ENCODE results near the gene EIF2B1.
A peak's percentile ranks its signal among the peaks of the same experiment; 100 is the strongest.

Gene EIF2B1

DNA sequence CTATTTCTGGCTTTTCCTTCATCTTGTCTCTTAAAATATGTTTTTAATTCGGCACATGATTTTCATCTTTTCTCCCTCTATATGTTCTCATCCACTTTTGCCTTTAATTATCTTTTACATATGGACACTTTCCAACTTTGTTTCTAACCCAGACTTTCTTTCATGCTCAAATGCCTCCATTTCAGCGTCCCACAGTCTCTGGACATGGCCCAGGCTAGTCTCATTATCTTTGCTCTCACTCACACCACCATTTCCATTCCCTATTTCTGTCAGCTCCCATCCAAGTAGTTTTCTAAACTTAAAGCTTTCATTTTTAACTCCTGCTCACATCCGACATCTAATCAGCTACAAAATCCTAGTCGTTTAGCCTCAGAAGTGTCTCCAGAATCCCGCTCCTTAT, 14.9 kb upstream of the EIF2B1 start:
- DNase-seq (ENCODE audit: low spot score) (no peak), ATAC-seq (ENCODE audit: low read depth) (no peak)
- Histone ChIP-seq H3K27ac (ENCODE audit: poor library complexity, severe bottlenecking) (no peak overlapping the region), H3K4me1 (ENCODE audit: insufficient read depth, poor library complexity, severe bottlenecking) (no peaks in the 10 kb centered on the region), H3K9me3 (ENCODE audit: severe bottlenecking) (no peaks in the 10 kb centered on the region), H3K27me3 (ENCODE audit: insufficient read depth, poor library complexity, severe bottlenecking) (no peaks in the 10 kb centered on the region), H3K4me3 (ENCODE audit: severe bottlenecking) (no peak overlapping the region), H3K36me3 (ENCODE audit: low read depth) (peaks cover 95% of the 10 kb centered on the region)
- TF ChIP-seq, protein P1, sequence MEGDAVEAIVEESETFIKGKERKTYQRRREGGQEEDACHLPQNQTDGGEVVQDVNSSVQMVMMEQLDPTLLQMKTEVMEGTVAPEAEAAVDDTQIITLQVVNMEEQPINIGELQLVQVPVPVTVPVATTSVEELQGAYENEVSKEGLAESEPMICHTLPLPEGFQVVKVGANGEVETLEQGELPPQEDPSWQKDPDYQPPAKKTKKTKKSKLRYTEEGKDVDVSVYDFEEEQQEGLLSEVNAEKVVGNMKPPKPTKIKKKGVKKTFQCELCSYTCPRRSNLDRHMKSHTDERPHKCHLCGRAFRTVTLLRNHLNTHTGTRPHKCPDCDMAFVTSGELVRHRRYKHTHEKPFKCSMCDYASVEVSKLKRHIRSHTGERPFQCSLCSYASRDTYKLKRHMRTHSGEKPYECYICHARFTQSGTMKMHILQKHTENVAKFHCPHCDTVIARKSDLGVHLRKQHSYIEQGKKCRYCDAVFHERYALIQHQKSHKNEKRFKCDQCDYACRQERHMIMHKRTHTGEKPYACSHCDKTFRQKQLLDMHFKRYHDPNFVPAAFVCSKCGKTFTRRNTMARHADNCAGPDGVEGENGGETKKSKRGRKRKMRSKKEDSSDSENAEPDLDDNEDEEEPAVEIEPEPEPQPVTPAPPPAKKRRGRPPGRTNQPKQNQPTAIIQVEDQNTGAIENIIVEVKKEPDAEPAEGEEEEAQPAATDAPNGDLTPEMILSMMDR (IDR thresholded peaks at IDR 0.05; ENCODE audit: poor library complexity, severe bottlenecking) = no peak

DNA sequence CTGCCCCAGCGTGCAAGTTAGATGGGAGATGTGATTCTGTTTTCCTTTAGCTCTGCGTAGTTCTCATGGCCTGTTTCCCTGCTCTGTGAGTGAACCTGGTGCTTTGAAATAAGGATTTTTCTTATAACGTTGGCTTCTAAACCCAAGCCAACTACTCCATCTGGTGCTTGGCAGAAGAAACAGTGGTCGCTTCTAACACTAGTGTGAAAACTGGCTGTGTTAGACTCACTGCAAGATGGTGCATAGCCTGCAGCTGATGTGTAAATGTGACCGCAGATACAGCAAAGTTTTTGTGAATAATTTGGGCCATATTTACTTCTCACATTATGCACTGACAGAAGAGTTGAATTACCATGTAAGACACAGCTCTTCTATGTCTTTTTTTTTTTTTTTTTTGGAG, 12.4 kb upstream of the EIF2B1 start:
- Histone ChIP-seq H3K36me3 (ENCODE audit: low read depth) (peaks cover 89% of the 10 kb centered on the region), H3K9me3 (ENCODE audit: severe bottlenecking) (no peaks in the 10 kb centered on the region), H3K27ac (ENCODE audit: poor library complexity, severe bottlenecking) (no peak overlapping the region), H3K4me3 (ENCODE audit: severe bottlenecking) (no peak overlapping the region), H3K4me1 (ENCODE audit: insufficient read depth, poor library complexity, severe bottlenecking) (no peaks in the 10 kb centered on the region), H3K27me3 (ENCODE audit: insufficient read depth, poor library complexity, severe bottlenecking) (no peaks in the 10 kb centered on the region)
- DNase-seq (ENCODE audit: low spot score) = no peak
- TF ChIP-seq, protein P1 (IDR thresholded peaks at IDR 0.05; ENCODE audit: poor library complexity, severe bottlenecking) = no peak
- no peak for ATAC-seq (ENCODE audit: low read depth)

DNA sequence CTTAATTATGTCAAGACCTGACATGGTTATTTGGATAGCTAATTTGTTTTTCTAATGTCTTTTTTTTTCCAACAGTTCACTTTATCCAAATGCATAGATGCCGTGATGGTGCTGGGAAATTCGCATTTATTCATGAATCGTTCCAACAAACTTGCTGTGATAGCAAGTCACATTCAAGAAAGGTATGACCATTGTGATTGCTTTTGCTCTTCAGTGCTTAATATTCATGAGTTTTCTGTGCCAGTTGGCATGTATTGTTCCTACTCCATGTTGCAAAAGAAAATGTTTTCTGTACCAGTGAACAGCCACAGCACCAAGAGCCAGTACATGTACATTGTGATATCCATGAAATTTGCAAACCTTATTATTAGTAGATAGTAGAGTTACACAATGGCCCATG, 11.9 kb upstream of the EIF2B1 start:
- no peak for ATAC-seq (ENCODE audit: low read depth)
- Histone ChIP-seq H3K4me3 (ENCODE audit: severe bottlenecking) (no peak overlapping the region), H3K4me1 (ENCODE audit: insufficient read depth, poor library complexity, severe bottlenecking) (no peaks in the 10 kb centered on the region), H3K9me3 (ENCODE audit: severe bottlenecking) (no peaks in the 10 kb centered on the region), H3K36me3 (ENCODE audit: low read depth) (peaks cover 89% of the 10 kb centered on the region), H3K27me3 (ENCODE audit: insufficient read depth, poor library complexity, severe bottlenecking) (no peaks in the 10 kb centered on the region), H3K27ac (ENCODE audit: poor library complexity, severe bottlenecking) (no peak overlapping the region)
- TF ChIP-seq, protein P1 (IDR thresholded peaks at IDR 0.05; ENCODE audit: poor library complexity, severe bottlenecking) = no peak
- DNase-seq (ENCODE audit: low spot score) = no peak

DNA sequence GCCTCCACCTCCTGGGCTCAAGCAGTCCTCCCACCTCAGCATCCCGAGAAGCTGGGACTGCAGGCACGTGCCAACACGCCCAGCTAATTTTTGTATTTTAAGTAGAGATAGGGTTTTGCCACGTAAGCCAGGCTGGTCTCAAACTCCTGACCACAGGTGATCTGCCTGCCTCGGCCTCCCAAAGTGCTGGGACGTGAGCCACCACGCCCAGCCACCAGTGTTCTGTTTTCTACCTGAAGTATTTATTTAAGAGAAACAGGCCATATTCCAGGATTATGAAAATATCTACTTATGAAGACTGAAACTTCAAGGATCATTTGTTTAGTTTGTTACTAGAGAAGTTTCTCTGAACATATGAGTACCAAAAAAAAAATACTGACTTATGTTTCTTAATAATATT, 10.4 kb upstream of the EIF2B1 start:
- Histone ChIP-seq H3K4me1 (ENCODE audit: insufficient read depth, poor library complexity, severe bottlenecking) (no peaks in the 10 kb centered on the region), H3K36me3 (ENCODE audit: low read depth) (peaks cover 89% of the 10 kb centered on the region), H3K27me3 (ENCODE audit: insufficient read depth, poor library complexity, severe bottlenecking) (no peaks in the 10 kb centered on the region), H3K27ac (ENCODE audit: poor library complexity, severe bottlenecking) (no peak overlapping the region), H3K4me3 (ENCODE audit: severe bottlenecking) (no peak overlapping the region), H3K9me3 (ENCODE audit: severe bottlenecking) (no peaks in the 10 kb centered on the region)
- no peak for DNase-seq (ENCODE audit: low spot score)
- TF ChIP-seq, protein P1 (IDR thresholded peaks at IDR 0.05; ENCODE audit: poor library complexity, severe bottlenecking) = no peak
- no peak for ATAC-seq (ENCODE audit: low read depth)

DNA sequence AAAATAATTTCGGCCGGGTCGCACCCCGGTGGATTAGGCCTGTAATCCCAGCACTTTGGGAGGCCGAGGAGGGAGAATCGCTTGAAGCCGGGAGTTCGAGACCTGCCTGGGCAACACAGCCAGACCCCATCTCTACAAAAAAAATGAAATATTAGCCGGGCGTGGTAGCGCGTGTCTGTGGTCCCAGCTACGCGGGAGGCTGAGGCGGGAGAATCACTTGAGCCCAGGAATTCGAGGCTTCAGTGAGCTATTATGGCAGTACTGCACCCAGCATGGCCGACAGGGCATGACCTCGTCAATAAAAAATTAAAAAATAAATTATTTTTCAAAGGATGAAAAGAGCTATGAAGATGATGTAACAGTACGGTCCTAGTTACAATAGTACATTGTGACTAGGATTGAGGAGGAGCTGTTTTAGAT, 666 bp upstream of the EIF2B1 start:
- Histone ChIP-seq H3K4me3 (ENCODE audit: severe bottlenecking) (peak overlapping the region; percentile 75), H3K27ac (ENCODE audit: poor library complexity, severe bottlenecking) (peak overlapping the region; percentile 38), H3K36me3 (ENCODE audit: low read depth) (peaks cover 45% of the 10 kb centered on the region), H3K27me3 (ENCODE audit: insufficient read depth, poor library complexity, severe bottlenecking) (no peaks in the 10 kb centered on the region), H3K4me1 (ENCODE audit: insufficient read depth, poor library complexity, severe bottlenecking) (no peaks in the 10 kb centered on the region), H3K9me3 (ENCODE audit: severe bottlenecking) (no peaks in the 10 kb centered on the region)
- no peak for DNase-seq (ENCODE audit: low spot score)
- ATAC-seq (ENCODE audit: low read depth) = no peak
- TF ChIP-seq, protein P1 (IDR thresholded peaks at IDR 0.05; ENCODE audit: poor library complexity, severe bottlenecking) = no peak
